Stimulated activated CD8-positive, alpha-beta memory T cell treated with anti-CD3 and anti-CD28 coated beads, Interleukin-2, amount 100 ng/mL, for 1 hour (primary cell): Measurements from ENCODE around the gene ACAA1.
"Not testable (repeated sequence)": the region's sequence is repeated elsewhere in the genome, so short reads cannot be mapped to it uniquely, and the experiment has no call there.

Experiments
- DNase-seq, 2 donors: peaks; one replicate each; pipeline ENCODE4 v3.0.0-alpha.2; 2020; ENCODE audit warnings: low read depth in 2 of 2

The ACAA1 gene, protein sequence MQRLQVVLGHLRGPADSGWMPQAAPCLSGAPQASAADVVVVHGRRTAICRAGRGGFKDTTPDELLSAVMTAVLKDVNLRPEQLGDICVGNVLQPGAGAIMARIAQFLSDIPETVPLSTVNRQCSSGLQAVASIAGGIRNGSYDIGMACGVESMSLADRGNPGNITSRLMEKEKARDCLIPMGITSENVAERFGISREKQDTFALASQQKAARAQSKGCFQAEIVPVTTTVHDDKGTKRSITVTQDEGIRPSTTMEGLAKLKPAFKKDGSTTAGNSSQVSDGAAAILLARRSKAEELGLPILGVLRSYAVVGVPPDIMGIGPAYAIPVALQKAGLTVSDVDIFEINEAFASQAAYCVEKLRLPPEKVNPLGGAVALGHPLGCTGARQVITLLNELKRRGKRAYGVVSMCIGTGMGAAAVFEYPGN

DNA sequence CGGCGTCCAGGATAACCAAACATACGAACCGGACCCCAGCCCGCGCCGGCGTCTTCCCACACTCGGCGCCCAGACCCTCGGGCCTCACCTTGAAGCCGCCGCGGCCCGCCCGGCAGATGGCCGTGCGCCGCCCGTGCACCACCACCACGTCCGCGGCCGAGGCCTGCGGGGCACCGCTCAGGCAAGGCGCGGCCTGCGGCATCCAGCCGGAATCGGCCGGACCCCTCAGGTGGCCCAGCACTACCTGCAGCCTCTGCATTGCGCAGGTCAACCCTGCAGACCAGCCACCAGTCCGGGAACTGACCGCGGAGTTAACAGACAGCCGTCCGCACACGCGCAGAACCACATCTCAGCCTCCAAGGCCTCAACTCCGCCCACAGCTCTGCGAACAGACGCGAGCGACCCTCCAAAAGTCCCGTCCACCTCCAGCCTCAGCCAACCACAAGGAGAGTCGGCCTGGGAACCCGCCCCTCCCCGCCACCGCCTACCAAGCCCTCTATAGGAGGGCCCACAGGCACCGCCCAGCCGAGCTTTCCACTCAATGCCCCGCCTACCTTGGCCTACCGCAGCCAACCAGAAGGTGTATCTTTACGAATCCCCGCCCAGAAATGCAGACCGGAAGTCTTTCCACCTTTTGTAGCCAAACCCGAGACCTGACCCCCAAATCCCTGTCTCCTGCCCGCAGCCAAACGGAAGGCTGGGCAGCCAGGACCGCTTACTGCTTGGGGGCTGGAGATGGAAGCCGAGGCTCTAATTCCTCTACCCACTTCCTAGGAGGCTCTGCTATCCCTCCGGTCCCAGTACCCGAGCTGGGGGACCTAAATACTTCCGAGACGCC lies at the start of gene ACAA1:
TSS of gene ACAA1 (minus strand) at position 351 of the 838 bp plus-strand sequence. CDS start at position 259, 92 bp downstream.
- peak; percentile 95 for DNase-seq

DNA sequence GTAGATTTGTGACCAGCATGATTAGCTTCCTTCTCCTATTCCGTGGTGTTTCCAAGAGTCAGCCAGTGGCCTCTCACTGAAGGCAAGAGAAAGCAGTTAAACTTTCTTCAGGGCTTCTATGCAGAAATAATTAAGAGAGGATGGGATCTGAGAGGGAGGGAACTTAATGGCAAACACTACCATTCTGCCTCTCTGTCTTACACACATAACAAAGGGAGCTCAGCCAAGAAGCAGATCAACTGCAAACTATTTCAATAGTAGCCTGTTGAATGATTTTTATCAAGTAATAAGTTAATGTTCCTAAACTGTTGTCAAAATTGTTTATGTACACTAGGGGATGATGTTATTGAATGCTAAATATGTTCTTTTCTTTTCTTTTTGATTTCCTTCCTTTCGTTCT lies 40.3 kb upstream of the ACAA1 start:
- DNase-seq: no peak

DNA sequence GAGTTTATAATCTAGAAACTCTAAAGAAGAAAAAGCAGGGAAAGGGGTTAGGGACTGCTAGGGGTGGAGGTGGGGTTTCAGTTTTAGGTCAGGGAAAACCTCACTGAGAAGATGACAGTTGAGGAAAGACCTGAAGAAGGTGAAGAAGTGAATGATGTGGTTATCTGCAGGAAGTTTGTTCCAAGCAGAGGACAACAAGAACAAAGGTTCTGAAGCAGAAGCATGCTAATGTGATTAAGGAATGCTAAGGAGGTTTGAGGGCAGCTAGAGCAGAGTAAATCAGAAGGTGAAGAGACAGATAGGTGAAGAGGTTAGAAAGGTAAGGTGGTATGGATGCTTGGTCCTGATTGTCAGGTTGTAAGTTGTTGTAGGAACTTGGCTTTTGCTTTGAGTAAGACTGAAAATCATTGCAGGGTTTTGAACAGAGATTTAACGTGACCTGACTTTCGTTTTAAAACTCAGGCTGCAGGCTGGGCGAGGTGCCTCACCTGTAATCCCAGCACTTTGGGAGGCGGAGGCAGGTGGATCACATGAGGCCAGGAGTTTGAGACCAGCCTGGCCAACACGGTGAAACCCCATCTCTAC lies 37.0 kb upstream of the ACAA1 start:
- DNase-seq: no peak

DNA sequence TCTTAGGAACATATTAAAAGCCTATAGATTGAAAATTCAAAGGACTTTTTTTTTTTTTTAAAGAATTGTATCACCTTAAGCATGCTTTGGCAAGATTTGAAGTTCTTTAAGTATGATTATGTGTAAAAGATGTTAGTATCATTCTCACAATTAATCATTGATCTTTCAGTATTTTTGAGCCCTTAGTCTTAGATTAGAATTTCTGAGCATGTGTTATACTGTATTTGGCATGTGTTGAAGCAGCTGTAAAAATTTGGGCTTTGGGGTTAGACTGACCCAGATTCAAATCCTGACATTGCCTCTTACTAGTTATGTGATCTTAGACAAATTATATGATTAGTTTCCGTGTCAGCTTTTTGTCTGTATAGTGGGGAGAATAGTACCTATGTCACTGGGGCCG lies 34.7 kb upstream of the ACAA1 start:
- no peak for DNase-seq

DNA sequence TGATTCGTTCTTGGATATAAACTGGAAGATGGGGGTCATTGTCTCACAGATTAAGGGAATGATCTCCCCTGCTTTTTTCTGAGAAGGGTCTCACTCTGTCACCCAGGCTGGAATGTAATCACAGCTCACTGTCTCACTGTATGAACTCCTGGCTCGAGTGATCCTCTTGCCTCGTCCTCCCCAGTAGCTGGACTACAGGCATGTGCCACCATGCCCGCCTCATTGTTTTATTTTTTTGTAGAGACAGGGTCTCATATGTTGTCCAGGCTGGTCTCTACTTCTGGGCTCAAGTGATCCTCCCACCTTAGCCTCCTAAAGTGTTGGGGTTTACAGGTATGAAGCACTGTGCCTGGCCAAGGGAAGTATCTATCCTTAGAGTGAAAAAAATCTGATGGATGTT lies 33.8 kb upstream of the ACAA1 start:
- no peak for DNase-seq

DNA sequence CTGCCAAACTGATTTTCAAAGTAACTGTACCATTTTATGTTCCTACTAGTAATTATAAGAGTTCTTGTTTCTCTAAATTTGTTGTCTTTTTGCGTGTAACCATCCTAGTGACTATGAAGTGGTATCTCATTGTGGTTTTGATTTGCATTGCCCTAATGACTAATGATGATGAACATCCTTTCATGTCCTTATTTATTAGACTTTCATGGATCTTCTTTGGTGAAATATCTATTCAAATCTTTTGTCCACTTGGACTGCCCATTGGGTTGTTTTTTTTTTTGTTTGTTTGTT lies 32.0 kb upstream of the ACAA1 start:
- DNase-seq: no peak

DNA sequence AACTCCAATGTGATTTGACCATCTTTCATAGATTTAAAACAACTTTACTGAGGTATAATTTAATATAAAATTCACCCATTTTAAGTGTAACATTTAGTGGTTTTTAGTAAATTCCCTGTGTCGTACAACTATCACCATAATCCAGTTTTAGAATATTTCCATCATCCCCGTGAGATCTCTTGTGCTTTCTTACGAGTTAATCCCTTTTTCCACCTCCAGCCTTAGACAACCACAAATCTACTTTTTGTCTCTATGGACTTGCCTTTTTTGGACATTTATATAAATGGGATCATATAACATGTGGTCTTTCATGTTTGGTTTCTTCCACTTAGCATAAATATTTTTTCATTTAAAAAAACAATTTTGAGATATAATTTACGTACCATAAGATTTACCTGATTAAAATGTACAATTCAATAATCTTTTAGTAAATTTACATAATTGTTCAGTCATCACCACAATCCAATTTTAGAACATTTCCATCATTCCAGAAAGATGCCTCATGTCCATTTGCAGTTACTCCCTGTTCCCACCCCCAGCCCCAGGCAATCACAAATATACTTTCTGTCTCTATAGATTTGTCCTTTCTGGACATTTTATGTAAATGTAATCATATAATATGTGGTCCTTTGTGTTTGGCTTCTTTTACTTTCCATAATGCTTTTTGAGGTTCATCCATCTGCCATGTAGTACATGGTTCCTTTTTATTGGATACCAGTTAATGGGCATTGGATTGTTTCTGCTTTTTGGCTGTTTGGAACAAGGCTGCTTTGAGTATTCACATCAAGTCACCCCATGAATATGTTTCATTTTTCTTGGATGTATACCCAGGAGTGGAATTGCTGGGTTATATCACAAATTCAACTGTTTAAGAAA lies 31.5 kb upstream of the ACAA1 start:
- DNase-seq: no peak

DNA sequence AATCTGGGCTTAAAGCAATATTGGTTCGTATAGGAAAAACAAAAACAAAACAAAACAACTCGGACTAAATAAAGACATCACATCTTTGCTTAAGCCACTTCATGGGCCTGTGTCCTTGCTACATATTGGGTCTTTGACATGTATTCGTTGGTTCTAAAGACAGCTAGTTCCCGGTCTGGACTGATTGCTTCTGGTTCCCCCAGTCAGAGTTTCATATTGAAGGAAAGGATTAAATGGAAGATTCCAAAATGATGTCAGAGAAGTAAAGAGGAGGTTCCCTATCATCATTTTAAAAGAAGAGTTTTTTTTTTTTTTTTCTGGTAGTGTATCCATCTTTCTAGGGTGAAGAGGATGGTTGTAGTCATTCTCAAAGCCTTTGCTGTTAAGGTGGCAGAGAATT lies 30.7 kb upstream of the ACAA1 start:
- DNase-seq: no peak

DNA sequence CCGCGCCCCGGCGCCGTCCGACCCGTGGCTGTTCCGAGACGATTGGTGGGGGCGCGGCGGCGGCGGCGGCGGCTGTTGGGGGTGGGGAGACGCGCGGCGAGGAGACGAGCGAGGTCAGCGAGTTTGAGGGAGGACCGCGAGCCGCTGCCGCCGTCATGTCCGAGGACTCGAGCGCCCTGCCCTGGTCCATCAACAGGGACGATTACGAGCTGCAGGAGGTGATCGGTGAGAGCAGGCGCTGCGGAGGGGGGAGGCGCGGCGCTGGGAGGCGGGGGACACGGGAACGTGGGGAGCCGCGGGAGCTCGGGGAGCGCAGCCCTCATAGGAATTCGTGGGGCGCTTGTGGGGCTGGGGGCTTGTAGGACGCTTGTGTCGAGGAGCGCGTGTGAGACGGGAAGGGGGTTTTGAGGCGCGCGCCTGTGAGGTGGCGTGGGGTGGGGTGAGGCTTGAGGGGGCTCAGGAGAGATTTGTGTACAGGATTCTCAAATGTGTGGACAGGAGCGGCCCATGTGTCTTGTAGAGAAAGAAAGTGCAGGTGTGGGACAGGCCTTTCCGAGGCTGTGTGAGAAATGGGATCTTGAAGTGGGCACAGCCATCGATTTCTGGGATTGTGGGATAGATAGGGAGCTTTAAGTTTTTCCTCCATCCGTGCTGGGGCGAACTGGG lies 28.9 kb upstream of the ACAA1 start:
- no peak for DNase-seq

DNA sequence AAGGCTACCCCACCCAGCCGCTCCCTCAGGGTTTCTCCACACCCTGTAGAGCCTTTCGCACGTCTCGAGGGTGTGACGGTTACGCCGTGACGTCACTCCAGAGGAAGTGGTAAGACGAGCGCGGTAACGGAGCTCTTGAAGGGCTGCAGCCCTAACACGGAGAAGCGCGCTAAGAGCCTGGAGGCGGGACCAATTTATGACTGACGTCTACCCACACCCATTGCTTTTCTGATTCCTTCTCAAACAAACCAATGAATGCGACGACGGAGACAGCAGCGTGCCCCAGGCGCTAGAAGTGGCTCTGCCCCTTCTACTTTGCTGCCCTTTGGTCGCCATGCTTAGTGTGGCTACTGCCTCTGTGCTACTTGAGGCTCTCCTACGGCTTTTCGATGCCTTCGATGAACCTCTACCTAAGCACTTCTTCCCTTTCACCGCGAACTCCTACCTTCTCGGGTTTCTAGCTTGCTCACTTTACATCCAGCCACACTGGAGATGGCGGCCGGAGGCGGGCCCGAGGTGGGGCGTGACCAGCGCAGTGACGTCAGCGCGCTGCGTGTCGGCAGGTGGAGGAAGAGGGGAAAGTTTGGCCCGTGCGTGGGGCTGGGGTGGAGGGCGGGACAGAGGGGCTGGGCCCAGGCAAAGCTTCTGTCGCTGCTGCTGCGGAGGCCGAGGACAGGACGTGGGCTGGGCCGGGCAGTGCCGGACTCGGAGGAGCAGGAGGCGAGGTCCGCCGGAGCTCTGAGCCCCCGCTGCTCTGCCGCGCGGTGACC lies 28.2 kb upstream of the ACAA1 start, which contains the start of gene OXSR1:
TSS of gene OXSR1 (plus strand) at position 586 of the 770 bp plus-strand sequence. CDS start 340 bp downstream, outside the sequence.
- DNase-seq: peak; percentile 93 to 96

DNA sequence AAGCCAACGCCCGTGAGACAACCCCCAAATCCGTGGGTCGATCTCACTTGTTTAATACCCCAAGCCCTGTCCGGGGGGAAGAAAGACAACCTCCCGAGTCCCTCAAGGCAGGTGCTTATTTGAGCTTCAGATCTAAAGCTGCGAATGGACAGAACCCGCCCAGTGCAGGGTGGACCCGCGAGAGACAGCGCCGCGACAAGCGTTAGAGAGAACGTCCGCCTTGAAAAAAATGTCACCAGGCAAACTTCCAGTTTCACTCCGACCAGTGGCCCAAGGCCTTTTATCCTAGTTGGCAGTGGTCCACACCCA lies 27.7 kb upstream of the ACAA1 start:
- DNase-seq: no peak

DNA sequence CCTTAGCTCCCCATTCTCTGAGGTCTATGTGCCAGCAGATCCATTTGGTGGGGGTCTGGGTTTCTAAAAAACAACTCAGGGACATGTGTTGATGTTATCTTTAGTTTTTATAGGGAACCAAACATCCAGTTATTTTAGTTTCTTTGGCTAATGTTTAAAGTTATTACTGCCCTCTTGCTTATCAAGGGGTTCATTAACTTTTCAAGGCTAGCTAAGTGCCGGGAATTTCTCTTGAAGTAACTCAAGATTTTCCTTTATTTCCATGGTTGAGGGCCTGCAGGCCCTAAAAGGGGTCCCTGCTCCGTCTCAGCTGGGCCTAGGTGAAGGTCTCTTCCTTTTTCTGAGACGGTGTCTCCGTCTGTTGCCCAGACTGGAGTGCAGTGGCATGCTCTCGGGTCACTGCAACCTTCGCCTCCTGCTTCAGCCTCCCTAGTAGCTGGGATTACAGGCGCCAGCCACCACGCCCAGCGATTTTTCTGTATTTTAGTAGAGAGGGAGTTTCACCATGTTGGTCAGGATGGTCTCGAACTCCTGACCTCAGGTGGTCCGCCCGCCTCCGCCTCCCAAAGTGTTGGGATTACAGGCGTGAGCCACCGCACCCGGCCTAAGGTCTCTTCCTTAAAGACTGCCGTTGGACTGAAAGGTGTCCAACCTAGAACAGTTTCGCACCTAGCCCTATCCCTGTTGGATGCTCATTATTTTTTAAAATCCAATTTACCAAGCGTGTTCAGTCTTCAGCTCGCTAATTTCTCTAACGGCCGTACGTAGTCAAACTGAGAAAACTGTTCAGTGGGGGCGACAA lies 27.1 kb upstream of the ACAA1 start:
- DNase-seq: no peak

DNA sequence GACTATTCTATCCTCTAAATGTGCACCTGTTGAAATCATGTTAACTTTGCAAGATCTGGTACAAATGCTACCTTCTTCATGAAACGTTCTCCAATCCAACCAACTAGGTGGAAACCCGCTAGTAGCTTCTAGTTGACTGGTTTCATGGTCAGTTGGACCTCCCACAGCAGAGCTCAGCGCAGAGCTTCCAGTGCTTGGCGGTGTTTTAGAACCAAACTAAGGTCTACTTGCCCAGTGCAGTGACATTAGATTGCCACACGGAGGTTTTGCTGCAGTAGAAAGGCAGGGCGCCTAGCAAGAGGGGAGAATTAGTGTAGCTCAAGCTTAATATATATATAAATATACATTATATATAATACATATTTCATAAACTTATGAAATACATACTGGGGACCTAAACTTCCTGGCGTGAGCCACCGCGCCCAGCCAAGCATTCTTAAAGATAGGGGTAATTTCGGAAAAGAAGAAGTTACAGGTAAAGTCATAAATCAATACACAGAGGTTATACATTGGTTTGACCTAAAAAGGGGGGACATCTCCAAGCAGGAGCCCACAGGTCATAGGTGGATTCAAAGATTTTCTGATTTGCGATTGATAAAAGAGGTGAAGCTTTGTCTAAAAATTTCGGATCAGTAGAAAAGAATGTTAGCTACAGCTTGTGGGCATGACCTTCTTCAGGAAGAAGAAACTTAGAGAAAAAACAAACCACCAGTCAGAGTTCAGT lies 26.4 kb upstream of the ACAA1 start:
- DNase-seq: no peak

DNA sequence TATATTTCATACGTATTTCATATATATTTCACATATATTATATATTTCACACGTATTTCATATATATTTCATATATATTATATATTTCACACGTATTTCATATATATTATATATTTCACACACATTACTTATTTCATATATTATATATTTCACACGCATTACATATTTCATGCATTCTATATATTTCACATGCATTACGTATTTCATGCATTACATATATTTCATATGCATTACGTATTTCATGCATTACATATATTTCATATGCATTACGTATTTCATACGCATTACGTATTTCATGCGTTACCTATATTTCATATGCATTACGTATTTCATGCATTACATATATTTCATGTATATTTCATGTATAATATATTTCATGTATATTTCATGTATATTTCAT lies 23.8 kb upstream of the ACAA1 start:
- not testable (repeated sequence) for DNase-seq

DNA sequence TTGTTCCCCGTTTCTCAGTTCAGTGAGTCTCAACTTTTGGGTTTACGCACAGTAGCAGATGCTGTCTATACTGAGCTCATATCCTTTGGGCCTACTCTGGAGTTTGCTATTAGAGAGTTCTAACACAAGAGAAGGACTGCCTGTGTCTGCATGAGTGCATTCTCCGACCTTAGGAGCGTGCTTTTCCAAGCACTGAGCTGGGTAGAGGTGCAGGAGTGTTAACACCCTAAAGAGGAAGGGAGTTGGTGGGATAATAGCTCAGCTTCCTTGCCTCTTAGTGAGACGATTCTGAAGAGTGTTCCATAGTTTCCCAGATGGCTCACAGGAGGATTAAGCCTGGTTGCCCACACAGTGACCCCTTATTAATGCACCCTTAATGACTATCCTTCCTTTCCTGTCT lies 21.5 kb upstream of the ACAA1 start:
- DNase-seq: no peak

DNA sequence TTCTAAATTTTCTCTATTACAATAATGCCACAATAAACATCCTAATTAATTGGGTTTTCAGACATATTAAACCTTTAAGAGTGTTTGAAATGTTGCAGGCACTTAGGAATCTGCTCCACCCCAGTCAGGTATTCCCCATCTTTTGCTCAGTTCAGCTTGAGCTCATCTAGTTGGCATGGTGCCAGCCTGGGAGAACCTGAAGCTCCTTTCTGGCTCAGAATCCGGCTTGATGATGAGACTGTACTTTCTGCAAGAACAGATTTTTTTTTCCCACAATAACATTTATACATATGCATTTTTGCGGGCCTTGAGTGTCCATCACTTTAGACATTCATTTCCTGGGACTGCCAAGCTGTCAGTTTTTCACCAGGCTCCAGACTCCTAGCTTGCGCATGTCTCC lies 20.7 kb upstream of the ACAA1 start:
- no peak for DNase-seq

DNA sequence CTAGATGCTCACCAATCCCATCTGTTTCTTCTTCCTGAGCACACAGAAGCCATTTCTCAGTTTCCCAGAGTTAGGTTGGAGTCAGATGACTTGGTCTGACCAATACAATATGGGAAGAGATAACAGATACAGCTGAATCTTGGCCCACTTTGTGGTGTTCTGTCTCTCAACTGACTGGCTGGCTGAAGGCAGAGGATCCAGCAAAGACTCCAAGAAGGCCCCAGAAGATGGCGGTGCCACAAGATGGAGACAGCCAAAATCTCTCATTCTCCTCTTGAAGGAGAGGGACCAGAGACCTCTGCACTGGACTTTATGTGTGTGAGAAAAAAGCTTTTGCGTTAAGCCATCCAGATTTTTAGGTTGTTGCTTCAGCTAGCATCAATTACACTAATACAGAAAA lies 20.2 kb upstream of the ACAA1 start:
- no peak for DNase-seq

DNA sequence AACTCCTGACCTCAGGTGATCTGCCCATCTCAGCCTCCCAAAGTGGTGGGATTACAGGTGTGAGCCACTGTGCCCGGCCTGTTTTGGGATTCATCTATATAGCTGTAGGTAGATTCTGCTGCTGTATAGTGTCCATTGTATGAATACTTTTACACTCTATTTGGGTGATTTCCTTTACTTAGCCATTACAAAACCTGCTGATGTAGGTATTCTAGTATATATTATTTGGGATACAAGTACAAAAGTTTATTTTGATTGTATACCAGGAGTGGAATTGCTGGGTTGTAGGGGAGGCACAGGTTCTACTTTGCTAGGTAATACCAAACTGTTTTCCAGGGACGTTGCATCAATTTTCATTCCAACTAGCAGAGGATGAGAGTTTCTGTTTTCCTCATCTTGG lies 18.9 kb upstream of the ACAA1 start:
- no peak for DNase-seq

DNA sequence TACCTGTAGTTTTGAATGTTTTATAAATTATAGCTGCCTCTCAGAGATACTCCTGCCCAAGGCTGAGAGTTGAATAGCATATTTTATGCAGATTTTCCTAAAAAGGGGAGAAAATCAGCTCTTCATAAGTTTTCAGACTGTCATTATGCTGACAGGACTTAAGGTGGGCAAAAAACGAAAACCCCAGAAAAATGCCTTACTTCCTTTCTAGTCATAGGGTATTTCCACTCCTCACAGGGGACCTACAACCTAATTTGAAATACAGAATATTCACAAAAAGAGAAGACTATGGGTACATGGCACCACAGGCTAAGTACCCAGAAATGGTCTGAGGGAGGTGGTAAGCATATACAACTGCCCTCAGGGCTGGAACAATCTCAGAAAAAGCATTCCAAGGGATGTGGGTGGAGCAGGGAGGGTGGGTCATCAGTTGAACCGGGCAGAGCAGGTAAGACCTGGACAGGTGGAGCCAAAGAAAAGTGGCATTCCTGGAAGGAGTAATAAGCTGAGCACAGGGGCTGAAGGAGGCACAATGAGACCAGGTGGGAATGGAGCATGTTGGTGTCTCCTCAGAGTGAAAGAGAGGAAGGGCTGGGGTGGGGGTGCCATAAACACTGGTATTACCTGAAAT lies 17.8 kb upstream of the ACAA1 start:
- no peak for DNase-seq
